Osteoblast (primary cell): ENCODE data around the gene CREB1. TPM values are rescaled to one million over a fixed set of nuclear protein-coding genes. Genes with fewer than 3 reads are reported as not detected.

ENCODE experiments used
- DNase-seq: peaks from one replicate; pipeline ENCODE4 v3.0.0; 2011; ENCODE audit warnings: low spot score, mixed read lengths; ENCODE audit not compliant: insufficient read length; ENCODE audit errors: missing footprints
- H2AFZ ChIP-seq: 2 replicates; pipeline ENCODE4 v1.6.0; 2011; ENCODE audit warnings: mild to moderate bottlenecking, low read length
- H3K27ac ChIP-seq: 2 replicates; pipeline ENCODE4 v1.5.1; 2011; ENCODE audit warnings: mild to moderate bottlenecking, low read depth, low read length, moderate library complexity
- H3K27me3 ChIP-seq: 2 replicates; pipeline ENCODE4 v1.6.0; 2012; ENCODE audit warnings: mild to moderate bottlenecking, control low read depth, inconsistent platforms, low read length, moderate library complexity; ENCODE audit not compliant: insufficient read depth
- H3K36me3 ChIP-seq: 2 replicates; pipeline ENCODE4 v1.5.1; 2011; ENCODE audit warnings: mild to moderate bottlenecking, low read length, control low read depth, moderate library complexity; ENCODE audit not compliant: insufficient read depth
- H3K4me1 ChIP-seq: 2 replicates; pipeline ENCODE4 v1.5.1; 2011; ENCODE audit warnings: mild to moderate bottlenecking, low read length, control low read depth, moderate library complexity; ENCODE audit not compliant: insufficient read depth
- H3K4me2 ChIP-seq: 2 replicates; pipeline ENCODE4 v1.6.0; 2011; ENCODE audit warnings: mild to moderate bottlenecking, low read length; ENCODE audit not compliant: insufficient read depth
- H3K4me3 ChIP-seq: fragments of 200-600 bp; sonication (generic); 3 replicates; pipeline ENCODE4 v1.5.1; 2012; ENCODE audit warnings: mild to moderate bottlenecking, low read length, inconsistent platforms; ENCODE audit not compliant: insufficient read depth
- H3K79me2 ChIP-seq: 2 replicates; pipeline ENCODE4 v1.6.0; 2012; ENCODE audit warnings: mild to moderate bottlenecking, low read length, control low read depth, inconsistent platforms; ENCODE audit not compliant: insufficient read depth
- H3K9me3 ChIP-seq: 2 replicates; pipeline ENCODE4 v1.5.1; 2011; ENCODE audit warnings: low read depth, low read length, control low read depth
- H4K20me1 ChIP-seq: 2 replicates; pipeline ENCODE4 v1.6.0; 2012; ENCODE audit warnings: mild to moderate bottlenecking, low read length, control low read depth; ENCODE audit not compliant: insufficient read depth
- total RNA-seq: library from RNA; depleted of rRNA; stranded (reverse); fragments of >200 nt; gene quantifications from 2 replicates; pipeline ENCODE4 v1.2.3, GENCODE V29; 2012
- TF ChIP-seq, protein P1 (sequence below): IDR thresholded peaks from 2 replicates; pipeline ENCODE4 v1.5.1; 2011; ENCODE audit warnings: mild to moderate bottlenecking, low read depth, low read length, moderate library complexity; ENCODE audit errors: extremely low read depth

The CREB1 gene
- total RNA-seq = 32.1 and 38.4 TPM in 2 replicates

DNA sequence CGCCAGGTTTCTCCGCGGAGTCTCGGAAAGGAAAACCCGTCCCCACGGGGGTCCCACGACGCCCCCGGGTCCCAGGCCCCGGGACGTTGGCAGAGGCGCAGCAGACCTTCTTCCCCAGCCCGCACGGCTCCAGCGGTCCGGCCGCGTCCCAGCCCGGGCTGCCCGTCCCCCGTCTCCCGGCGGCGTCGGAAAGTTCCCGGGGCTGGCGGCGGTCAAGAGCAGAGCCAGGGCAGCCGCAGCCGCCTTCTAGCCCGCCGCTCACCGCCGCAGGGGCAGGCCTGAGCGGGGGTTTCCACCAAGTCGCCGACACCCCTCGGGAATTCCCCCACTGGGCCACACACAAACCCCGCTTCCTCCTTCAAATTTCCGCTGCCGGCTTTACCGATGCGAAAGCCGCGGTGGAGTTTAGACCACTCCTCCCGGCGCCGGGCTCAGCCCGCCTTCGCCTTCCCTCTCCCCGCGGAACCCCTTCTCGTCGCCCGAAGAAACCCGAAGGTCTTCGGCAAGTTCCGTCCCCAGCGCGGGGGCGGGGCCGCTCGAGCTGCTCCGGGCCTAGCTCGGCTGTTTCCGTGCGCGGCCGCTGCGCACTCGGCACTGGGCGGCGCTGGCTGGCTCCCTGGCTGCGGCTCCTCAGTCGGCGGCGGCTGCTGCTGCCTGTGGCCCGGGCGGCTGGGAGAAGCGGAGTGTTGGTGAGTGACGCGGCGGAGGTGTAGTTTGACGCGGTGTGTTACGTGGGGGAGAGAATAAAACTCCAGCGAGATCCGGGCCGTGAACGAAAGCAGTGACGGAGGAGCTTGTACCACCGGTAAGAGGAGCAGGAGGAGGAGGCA is at the start of gene CREB1:
CREB1 (plus strand) TSS at position 633 of the 830 bp plus-strand sequence. CDS start 25,674 bp downstream, outside the sequence.
- no peaks in the 10 kb centered on the region for H3K36me3 ChIP-seq
- no peaks in the 10 kb centered on the region for H3K27me3 ChIP-seq
- peak within 1 kb of the TSS; percentile 94 for H3K4me2 ChIP-seq
- H3K4me3 ChIP-seq = peak within 1 kb of the TSS; percentile 95
- no peaks in the 10 kb centered on the region for H3K9me3 ChIP-seq
- peaks cover 22% of the 10 kb centered on the region for H3K4me1 ChIP-seq
- peaks cover 56% of the 10 kb centered on the region for H3K79me2 ChIP-seq
- H2AFZ ChIP-seq = peak within 1 kb of the TSS; percentile 87
- TF ChIP-seq, protein P1, sequence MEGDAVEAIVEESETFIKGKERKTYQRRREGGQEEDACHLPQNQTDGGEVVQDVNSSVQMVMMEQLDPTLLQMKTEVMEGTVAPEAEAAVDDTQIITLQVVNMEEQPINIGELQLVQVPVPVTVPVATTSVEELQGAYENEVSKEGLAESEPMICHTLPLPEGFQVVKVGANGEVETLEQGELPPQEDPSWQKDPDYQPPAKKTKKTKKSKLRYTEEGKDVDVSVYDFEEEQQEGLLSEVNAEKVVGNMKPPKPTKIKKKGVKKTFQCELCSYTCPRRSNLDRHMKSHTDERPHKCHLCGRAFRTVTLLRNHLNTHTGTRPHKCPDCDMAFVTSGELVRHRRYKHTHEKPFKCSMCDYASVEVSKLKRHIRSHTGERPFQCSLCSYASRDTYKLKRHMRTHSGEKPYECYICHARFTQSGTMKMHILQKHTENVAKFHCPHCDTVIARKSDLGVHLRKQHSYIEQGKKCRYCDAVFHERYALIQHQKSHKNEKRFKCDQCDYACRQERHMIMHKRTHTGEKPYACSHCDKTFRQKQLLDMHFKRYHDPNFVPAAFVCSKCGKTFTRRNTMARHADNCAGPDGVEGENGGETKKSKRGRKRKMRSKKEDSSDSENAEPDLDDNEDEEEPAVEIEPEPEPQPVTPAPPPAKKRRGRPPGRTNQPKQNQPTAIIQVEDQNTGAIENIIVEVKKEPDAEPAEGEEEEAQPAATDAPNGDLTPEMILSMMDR = no peak
- DNase-seq = peak; percentile 99
- peak within 1 kb of the TSS; percentile 98 for H3K27ac ChIP-seq
- H4K20me1 ChIP-seq = peaks cover 12% of the 10 kb centered on the region

DNA sequence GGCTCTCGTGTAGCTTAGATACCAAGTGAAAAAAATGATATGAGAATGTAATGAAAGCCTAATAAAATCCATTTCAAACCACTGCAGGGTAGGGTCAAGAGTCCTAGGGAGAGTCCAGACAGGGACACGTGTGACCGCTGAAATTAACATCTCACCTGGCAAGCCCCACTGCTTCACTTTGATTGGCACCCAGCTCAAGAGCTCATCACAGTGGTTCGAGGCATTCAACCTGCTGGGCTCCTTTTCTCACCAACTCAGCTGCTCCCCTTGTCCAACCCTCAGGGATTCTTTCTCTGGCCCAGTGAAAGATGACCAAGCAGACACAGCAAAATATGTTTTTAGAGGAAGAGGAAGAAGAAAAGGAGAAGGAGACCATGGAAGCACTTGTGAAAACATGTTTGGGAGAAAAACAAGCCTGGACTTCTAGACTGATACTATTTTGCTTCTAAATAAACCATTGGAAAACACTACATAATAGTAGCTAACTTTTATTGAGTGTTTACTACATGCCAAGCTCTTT is 49.2 kb upstream of the CREB1 start:
- no peak overlapping the region for H3K4me2 ChIP-seq
- H3K4me3 ChIP-seq = no peak overlapping the region
- peaks cover 36% of the 10 kb centered on the region for H3K4me1 ChIP-seq
- H4K20me1 ChIP-seq = no peaks in the 10 kb centered on the region
- TF ChIP-seq, protein P1 = no peak
- H3K36me3 ChIP-seq = no peaks in the 10 kb centered on the region
- no peak overlapping the region for H2AFZ ChIP-seq
- no peak for DNase-seq
- H3K27me3 ChIP-seq = no peaks in the 10 kb centered on the region
- H3K27ac ChIP-seq = no peak overlapping the region
- H3K79me2 ChIP-seq = no peaks in the 10 kb centered on the region
- no peaks in the 10 kb centered on the region for H3K9me3 ChIP-seq

DNA sequence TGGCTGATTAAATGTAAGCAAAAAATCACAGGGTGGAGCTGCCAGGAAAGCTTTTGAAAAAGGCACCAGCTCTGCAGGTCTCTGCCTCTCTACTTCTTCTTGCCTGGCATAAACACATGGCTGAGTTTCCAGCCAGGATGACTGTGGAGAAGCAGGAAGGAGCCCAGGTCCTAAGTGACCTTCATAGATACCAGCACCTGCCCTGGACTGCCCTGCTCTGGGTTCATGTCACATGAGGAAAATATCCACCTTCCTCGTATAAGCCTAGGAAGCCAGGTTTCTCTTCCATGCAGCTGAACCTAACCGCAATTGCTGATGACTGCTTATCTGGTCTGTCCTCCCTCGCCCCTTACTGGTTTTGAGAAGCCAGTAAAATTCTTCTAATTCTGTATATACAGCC is 47.8 kb upstream of the CREB1 start:
- TF ChIP-seq, protein P1 = no peak
- H3K4me3 ChIP-seq = no peak overlapping the region
- H3K9me3 ChIP-seq = no peaks in the 10 kb centered on the region
- H4K20me1 ChIP-seq = no peaks in the 10 kb centered on the region
- H3K27me3 ChIP-seq = no peaks in the 10 kb centered on the region
- no peaks in the 10 kb centered on the region for H3K36me3 ChIP-seq
- H3K4me1 ChIP-seq = peaks cover 36% of the 10 kb centered on the region
- no peak for DNase-seq
- H2AFZ ChIP-seq = no peak overlapping the region
- no peak overlapping the region for H3K4me2 ChIP-seq
- H3K27ac ChIP-seq = no peak overlapping the region
- no peaks in the 10 kb centered on the region for H3K79me2 ChIP-seq

DNA sequence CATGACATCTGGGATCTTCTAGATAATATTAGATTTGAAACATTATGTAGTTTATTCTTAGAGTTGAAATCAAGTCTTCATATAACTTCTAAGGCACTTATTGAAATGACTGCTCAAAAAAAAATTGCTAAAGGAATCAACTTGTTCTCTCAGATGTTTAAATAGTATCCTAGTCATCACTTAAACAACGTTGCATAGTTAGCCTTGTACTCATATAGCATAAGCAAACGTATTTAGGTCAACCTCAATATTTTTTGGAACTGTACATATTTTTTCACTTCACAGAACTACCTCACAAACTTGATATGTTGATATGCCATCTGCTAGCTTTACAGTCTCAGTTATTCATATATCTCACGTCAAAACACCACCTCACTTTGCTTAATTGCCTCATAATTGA is 47.1 kb upstream of the CREB1 start:
- TF ChIP-seq, protein P1 = no peak
- Histone ChIP-seq H2AFZ (no peak overlapping the region), H3K9me3 (no peaks in the 10 kb centered on the region), H4K20me1 (no peaks in the 10 kb centered on the region), H3K4me3 (no peak overlapping the region), H3K79me2 (no peaks in the 10 kb centered on the region), H3K36me3 (no peaks in the 10 kb centered on the region), H3K27ac (peak overlapping the region; percentile 80), H3K27me3 (no peaks in the 10 kb centered on the region), H3K4me2 (no peak overlapping the region), H3K4me1 (peaks cover 38% of the 10 kb centered on the region)
- peak; percentile 67 for DNase-seq
